SK-N-SH (cell line): ENCODE results near the gene SRPK1.

Source experiments
- CTCF ChIP-seq: fragments of 200-600 bp; sonication (generic); IDR thresholded peaks from 2 replicates; pipeline ENCODE4 v1.6.1; 2017; ENCODE audit warnings: antibody characterized with exemption, mild to moderate bottlenecking, moderate library complexity
- GATA2 ChIP-seq: sonication (generic); formaldehyde crosslinking; IDR thresholded peaks from 2 replicates; pipeline ENCODE4 v1.5.0; 2020; ENCODE audit warnings: mild to moderate bottlenecking, missing genetic modification reagents
- NFIC ChIP-seq: IDR thresholded peaks from 2 replicates; pipeline ENCODE4 v1.4.0; 2012; ENCODE audit warnings: borderline replicate concordance
- RAD21 ChIP-seq: IDR thresholded peaks from 2 replicates; pipeline ENCODE4 v1.6.1; 2012; ENCODE audit warnings: mild to moderate bottlenecking, low read length
- USF2 ChIP-seq: fragments of 150-350 bp; IDR thresholded peaks from 2 replicates; pipeline ENCODE4 v1.6.1; 2017; ENCODE audit warnings: antibody characterized with exemption, low read length, low read depth, borderline replicate concordance

DNA sequence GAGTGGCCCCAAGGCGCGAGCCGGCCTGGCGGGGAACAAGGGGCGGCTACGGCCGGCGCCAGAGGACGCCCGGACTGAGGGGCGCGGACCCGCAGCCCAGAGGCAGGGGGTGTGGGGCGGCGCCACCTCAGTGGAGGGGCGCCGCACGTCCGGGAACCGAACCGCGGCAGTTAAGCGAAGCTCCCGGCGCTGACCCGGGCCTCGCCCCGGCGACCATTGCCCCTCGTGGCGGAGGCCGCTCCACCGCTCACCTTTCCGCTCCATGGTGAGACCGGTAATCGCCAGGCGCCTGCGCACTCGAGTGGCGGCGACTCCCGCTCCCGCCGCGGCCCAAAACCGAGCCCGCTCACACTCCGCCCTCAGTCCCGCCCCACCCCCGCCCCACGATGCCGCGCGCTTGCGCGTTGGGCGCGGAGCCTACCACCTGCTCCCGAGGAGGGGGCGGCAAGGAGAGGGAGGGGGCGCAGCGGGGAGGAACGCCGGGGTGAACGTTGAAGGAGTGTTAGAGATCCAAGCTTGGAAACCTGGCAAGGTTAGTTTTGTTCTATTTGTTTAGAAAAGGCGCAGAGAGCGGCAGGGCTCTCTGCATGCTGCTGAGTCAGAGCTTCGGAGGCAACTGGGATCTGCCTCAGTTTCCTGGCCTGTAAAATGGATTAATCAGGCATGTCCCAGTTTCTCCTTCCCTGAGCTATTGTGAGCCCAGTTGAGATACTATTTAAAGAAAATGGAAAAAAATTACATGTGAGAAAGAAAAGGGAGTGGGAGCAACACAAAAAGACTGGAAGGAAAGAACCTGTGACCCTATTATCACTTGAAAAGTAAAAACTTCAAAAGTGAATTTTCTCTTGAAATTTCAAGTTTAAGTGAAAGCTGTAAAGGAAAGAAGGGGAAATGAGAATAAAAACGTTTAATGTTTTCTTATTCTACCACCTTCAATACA lies at the start of gene SRPK1:
- TF ChIP-seq CTCF (no peak), NFIC (no peak), USF2 (no peak), RAD21 (no peak), GATA2 (CRISPR knock-in tag) (no peak)
